Measurements from ENCODE around the gene RTN1.

The RTN1 gene

GRCh38 chr14:59870277-59871165 lies at the start of gene RTN1:
TSS of gene RTN1 (minus strand) at chr14:59870776. CDS start at chr14:59870630, 146 bp downstream.
- in situ Hi-C loops (cut with MboI; ENCODE audit: low sequenced_read_pairs), result no loop called here

- in situ Hi-C loops (cut with MboI; ENCODE audit: low sequenced_read_pairs), result no loop called here
These were observed 49.8 kb upstream of the RTN1 start for GRCh38 chr14:59920378-59920683.

GRCh38 chr14:59919570-59920377 lies 49.2 kb upstream of the RTN1 start, which contains the start of gene LRRC9:
TSS of gene LRRC9 (plus strand) at chr14:59920144.
- in situ Hi-C loops (cut with MboI; ENCODE audit: low sequenced_read_pairs), result no loop called here

- in situ Hi-C loops (cut with MboI; ENCODE audit: low sequenced_read_pairs), result no loop called here
These were observed 48.4 kb upstream of the RTN1 start for GRCh38 chr14:59918824-59919569.

- in situ Hi-C loops (cut with MboI; ENCODE audit: low sequenced_read_pairs), result no loop called here
These were observed 42.6 kb upstream of the RTN1 start for GRCh38 chr14:59913187-59913586.

GRCh38 chr14:59912443-59912842 lies 41.9 kb upstream of the RTN1 start:
- in situ Hi-C loops (cut with MboI; ENCODE audit: low sequenced_read_pairs), result no loop called here

- in situ Hi-C loops (cut with MboI; ENCODE audit: low sequenced_read_pairs), result no loop called here
These were observed 34.6 kb upstream of the RTN1 start for GRCh38 chr14:59905188-59905587.

GRCh38 chr14:59904184-59904583 lies 33.6 kb upstream of the RTN1 start:
- in situ Hi-C loops (cut with MboI; ENCODE audit: low sequenced_read_pairs), result no loop called here

- in situ Hi-C loops (cut with MboI; ENCODE audit: low sequenced_read_pairs), result no loop called here
These were observed 30.0 kb upstream of the RTN1 start for GRCh38 chr14:59900556-59900955.

GRCh38 chr14:59897757-59898383 lies 27.3 kb upstream of the RTN1 start:
- in situ Hi-C loops (cut with MboI; ENCODE audit: low sequenced_read_pairs), result no loop called here

- in situ Hi-C loops (cut with MboI; ENCODE audit: low sequenced_read_pairs), result no loop called here
These were observed 25.1 kb upstream of the RTN1 start for GRCh38 chr14:59895721-59896120.

GRCh38 chr14:59890676-59891075 lies 20.1 kb upstream of the RTN1 start:
- in situ Hi-C loops (cut with MboI; ENCODE audit: low sequenced_read_pairs), result no loop called here

GRCh38 chr14:59882957-59883356 lies 12.4 kb upstream of the RTN1 start:
- in situ Hi-C loops (cut with MboI; ENCODE audit: low sequenced_read_pairs), result no loop called here

- in situ Hi-C loops (cut with MboI; ENCODE audit: low sequenced_read_pairs), result no loop called here
These were observed 555 bp upstream of the RTN1 start for GRCh38 chr14:59871166-59871495.

- in situ Hi-C loops (cut with MboI; ENCODE audit: low sequenced_read_pairs), result no loop called here
These were observed 958 bp downstream of the RTN1 start for GRCh38 chr14:59869381-59870255.

GRCh38 chr14:59868021-59868420 lies 2.6 kb downstream of the RTN1 start:
- in situ Hi-C loops (cut with MboI; ENCODE audit: low sequenced_read_pairs), result no loop called here

- in situ Hi-C loops (cut with MboI; ENCODE audit: low sequenced_read_pairs), result no loop called here
These were observed 6.6 kb downstream of the RTN1 start for GRCh38 chr14:59863806-59864525.

- in situ Hi-C loops (cut with MboI; ENCODE audit: low sequenced_read_pairs), result no loop called here
These were observed 13.2 kb downstream of the RTN1 start for GRCh38 chr14:59857328-59857727.

GRCh38 chr14:59852350-59852749 lies 18.2 kb downstream of the RTN1 start:
- in situ Hi-C loops (cut with MboI; ENCODE audit: low sequenced_read_pairs), result no loop called here
